HEK293 (cell line): ENCODE data around the gene EXOG.

ENCODE experiments used
- CTCF ChIA-PET: fragments of 350-600 bp; formaldehyde crosslinking; extraction: SDS; loops from one replicate; lab custom pipeline; 2021; ENCODE audit warnings: antibody characterized with exemption; lab: Yijun Ruan, JAX
- POLR2A ChIA-PET: fragments of 300-600 bp; formaldehyde crosslinking; extraction: SDS; loops from one replicate; lab custom pipeline; 2020; ENCODE audit warnings: antibody characterized with exemption, inconsistent platforms; lab: Yijun Ruan, JAX
- H3K27ac ChIP-seq: fragments of 200-500 bp; sonication (Bioruptor generic); 2 replicates; pipeline ENCODE4 v1.5.1; 2014; ENCODE audit warnings: low read depth, low read length, control low read depth, inconsistent platforms; ENCODE audit errors: extremely low read depth
- H3K36me3 ChIP-seq, 2 experiments: fragments of 200-500 bp in 1 of 2; sonication (Bioruptor generic) in 1 of 2; 1 replicate in 1 of 2; 2 replicates in 1 of 2; pipeline ENCODE4 v1.5.1; 2014 to 2017; ENCODE audit warnings: inconsistent platforms in 2 of 2, low read length in 2 of 2; ENCODE audit not compliant: control insufficient read depth in 2 of 2, insufficient read depth in 1 of 2
- H3K4me1 ChIP-seq: fragments of 200-500 bp; sonication (Bioruptor generic); 2 replicates; pipeline ENCODE4 v1.5.1; 2014; ENCODE audit warnings: mild to moderate bottlenecking, low read length, inconsistent platforms; ENCODE audit not compliant: control insufficient read depth, insufficient read depth
- H3K4me3 ChIP-seq: 2 replicates; pipeline ENCODE4 v1.5.1; 2011; ENCODE audit warnings: low read depth, mild to moderate bottlenecking, control low read depth, low read length, moderate library complexity
- H3K9me3 ChIP-seq: fragments of 200-500 bp; sonication (Bioruptor generic); 2 replicates; pipeline ENCODE4 v1.5.1; 2014; ENCODE audit warnings: low read depth, low read length, inconsistent platforms; ENCODE audit not compliant: control insufficient read depth, insufficient read depth
- GLI4 ChIP-seq: fragments of 450-650 bp; formaldehyde crosslinking; IDR thresholded peaks from 2 replicates; pipeline ENCODE4 v1.5.1; 2016; ENCODE audit warnings: missing biosample characterization, missing genetic modification characterization
- PRDM10 ChIP-seq: fragments of 450-650 bp; formaldehyde crosslinking; IDR thresholded peaks from 2 replicates; pipeline ENCODE4 v1.5.1; 2016; ENCODE audit warnings: missing biosample characterization, missing genetic modification characterization
- RBAK ChIP-seq: fragments of 450-650 bp; formaldehyde crosslinking; IDR thresholded peaks from 2 replicates; pipeline ENCODE4 v1.5.1; 2016; ENCODE audit warnings: missing biosample characterization, missing genetic modification characterization
- TRIM28 ChIP-seq: IDR thresholded peaks from 2 replicates; pipeline ENCODE4 v1.6.1; 2011; ENCODE audit warnings: low read length, control low read depth, borderline replicate concordance
- ZBTB7A ChIP-seq: fragments of 450-650 bp; formaldehyde crosslinking; IDR thresholded peaks from 2 replicates; pipeline ENCODE4 v1.5.1; 2016; ENCODE audit warnings: low read depth, missing biosample characterization, missing genetic modification characterization
- ZFP41 ChIP-seq: fragments of 450-650 bp; formaldehyde crosslinking; IDR thresholded peaks from 2 replicates; pipeline ENCODE4 v1.5.1; 2016; ENCODE audit warnings: missing biosample characterization, missing genetic modification characterization, borderline replicate concordance
- ZNF140 ChIP-seq: fragments of 450-650 bp; formaldehyde crosslinking; IDR thresholded peaks from 2 replicates; pipeline ENCODE4 v1.5.1; 2016; ENCODE audit warnings: missing biosample characterization, missing genetic modification characterization
- ZNF311 ChIP-seq: fragments of 450-650 bp; formaldehyde crosslinking; IDR thresholded peaks from 2 replicates; pipeline ENCODE4 v1.5.1; 2017; ENCODE audit warnings: missing biosample characterization, missing genetic modification characterization, borderline replicate concordance
- ZNF335 ChIP-seq: fragments of 450-650 bp; formaldehyde crosslinking; conservative IDR thresholded peaks from 2 replicates; pipeline ENCODE4 v1.5.1; 2016; ENCODE audit warnings: missing biosample characterization, missing genetic modification characterization
- ZNF354C ChIP-seq: fragments of 450-650 bp; formaldehyde crosslinking; IDR thresholded peaks from 2 replicates; pipeline ENCODE4 v1.5.1; 2016; ENCODE audit warnings: missing biosample characterization, missing genetic modification characterization, low read depth, borderline replicate concordance
- ZNF530 ChIP-seq: fragments of 450-650 bp; formaldehyde crosslinking; IDR thresholded peaks from 2 replicates; pipeline ENCODE4 v1.5.1; 2016; ENCODE audit warnings: low read depth, missing biosample characterization, missing genetic modification characterization
- ZNF544 ChIP-seq: fragments of 450-650 bp; formaldehyde crosslinking; IDR thresholded peaks from 2 replicates; pipeline ENCODE4 v1.5.0; 2017; ENCODE audit warnings: missing biosample characterization, missing genetic modification characterization
- ZNF561 ChIP-seq: fragments of 450-650 bp; IDR thresholded peaks from 2 replicates; pipeline ENCODE4 v1.5.1; 2018; ENCODE audit warnings: missing biosample characterization, missing genetic modification characterization, borderline replicate concordance
- ZNF571 ChIP-seq: fragments of 450-650 bp; formaldehyde crosslinking; IDR thresholded peaks from 2 replicates; pipeline ENCODE4 v1.5.0; 2017; ENCODE audit warnings: missing biosample characterization, missing genetic modification characterization
- ZNF585B ChIP-seq: fragments of 450-650 bp; formaldehyde crosslinking; IDR thresholded peaks from 2 replicates; pipeline ENCODE4 v1.5.1; 2016; ENCODE audit warnings: missing biosample characterization, missing genetic modification characterization
- ZNF621 ChIP-seq: fragments of 450-650 bp; formaldehyde crosslinking; IDR thresholded peaks from 2 replicates; pipeline ENCODE4 v1.5.1; 2017; ENCODE audit warnings: missing biosample characterization, missing genetic modification characterization
- ZNF660 ChIP-seq: fragments of 450-650 bp; IDR thresholded peaks from 2 replicates; pipeline ENCODE4 v1.5.1; 2018; ENCODE audit warnings: missing biosample characterization, mild to moderate bottlenecking, missing genetic modification characterization
- ZNF776 ChIP-seq: fragments of 450-650 bp; formaldehyde crosslinking; IDR thresholded peaks from 2 replicates; pipeline ENCODE4 v1.5.0; 2017; ENCODE audit warnings: missing biosample characterization, missing genetic modification characterization, borderline replicate concordance
- ZNF791 ChIP-seq: fragments of 450-650 bp; formaldehyde crosslinking; IDR thresholded peaks from 2 replicates; pipeline ENCODE4 v1.5.1; 2016; ENCODE audit warnings: missing biosample characterization, missing genetic modification characterization
- TF ChIP-seq, protein P1 (sequence below): fragments of 450-650 bp; formaldehyde crosslinking; IDR thresholded peaks from 2 replicates; pipeline ENCODE4 v1.5.1; 2016; ENCODE audit warnings: missing biosample characterization, missing genetic modification characterization, borderline replicate concordance

EXOG gene

GRCh38 chr3:38491215-38491614 is 4.9 kb upstream of the EXOG start (continued):
- TF ChIP-seq PRDM10 (tag by site-specific recombination) = no peak
- TF ChIP-seq, all 188 proteins: peak for 0

DNA sequence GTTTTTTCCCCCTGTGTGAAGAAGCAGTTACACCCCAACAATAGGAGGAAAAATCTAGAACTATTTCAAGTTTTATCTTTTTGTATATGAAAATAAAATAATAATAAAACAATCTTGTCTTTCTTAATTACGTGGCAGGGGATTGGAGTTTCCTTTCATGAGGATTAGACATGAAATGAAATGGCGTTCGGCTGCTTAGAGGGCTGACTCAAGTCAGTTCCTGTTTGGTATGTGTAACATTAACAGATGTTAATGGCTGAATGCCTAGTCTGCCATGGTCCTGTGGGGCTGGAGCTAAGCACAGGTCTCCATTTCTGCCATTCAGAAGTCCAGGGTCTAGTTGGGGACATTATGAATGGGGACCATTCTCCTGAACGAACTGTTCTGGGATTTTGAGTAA is 3.1 kb upstream of the EXOG start:
- ChIA-PET CTCF (no interaction called here), POLR2A (no interaction called here)
- no peak for TF ChIP-seq ZNF140 (tag by site-specific recombination)
- TF ChIP-seq ZNF354C = no peak
- no peak for TF ChIP-seq TRIM28
- no peak for TF ChIP-seq ZNF776 (tag by site-specific recombination)
- no peak for TF ChIP-seq ZNF660
- no peak for TF ChIP-seq RBAK (tag by site-specific recombination)
- no peak for TF ChIP-seq ZNF585B (tag by site-specific recombination)
- no peak for TF ChIP-seq ZNF530 (tag by site-specific recombination)
- TF ChIP-seq ZNF571 (tag by site-specific recombination) = no peak
- Histone ChIP-seq H3K4me3 (no peak overlapping the region), H3K4me1 (no peaks in the 10 kb centered on the region), H3K36me3 (peaks cover 0 to 14% of the 10 kb centered on the region in 2 experiments; a peak in 1 of 3 replicates), H3K27ac (no peak overlapping the region), H3K9me3 (no peaks in the 10 kb centered on the region)

DNA sequence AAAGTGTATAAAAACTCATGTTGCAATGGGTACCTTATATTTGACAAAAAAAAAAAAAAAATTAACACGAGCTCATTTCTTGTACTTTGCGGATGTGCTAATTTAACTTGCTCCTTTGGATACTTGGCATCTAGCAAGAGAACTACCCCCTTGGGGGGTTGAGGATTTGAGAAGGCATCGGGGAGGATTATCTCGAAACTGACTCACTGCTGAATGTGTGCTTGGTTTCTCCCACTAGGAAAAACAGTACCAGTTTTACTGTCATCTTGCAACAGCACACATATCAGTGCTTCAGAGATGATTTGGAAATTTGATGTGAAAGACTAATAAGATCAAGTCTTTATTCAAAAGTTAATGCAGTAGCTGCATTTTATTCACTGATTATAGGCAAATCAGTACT is 891 bp downstream of the EXOG start:
- ChIA-PET POLR2A (interaction anchor here (0.6 to 1.0 kb wide), 4 partner anchors 22 to 562 kb away, joined by 4 to 6 read pairs (median 4); no protein-coding TSS in a partner anchor), CTCF (interaction anchor here (0.5 to 1.6 kb wide), 13 partner anchors 10 to 1189 kb away, joined by 3 to 13 read pairs (median 4); no protein-coding TSS in a partner anchor)
- peak overlapping the region; percentile 82 for H3K4me3 ChIP-seq
- H3K9me3 ChIP-seq = no peaks in the 10 kb centered on the region
- no peak overlapping the region for H3K27ac ChIP-seq
- peaks cover 0 to 41% of the 10 kb centered on the region in 2 experiments; a peak in 2 of 3 replicates for H3K36me3 ChIP-seq
- H3K4me1 ChIP-seq = no peaks in the 10 kb centered on the region
- no peak for TF ChIP-seq ZNF311
- TF ChIP-seq ZFP41 = no peak
- TF ChIP-seq ZNF561 (tag by site-specific recombination) = no peak
- TF ChIP-seq GLI4 = no peak
- TF ChIP-seq PRDM10 (tag by site-specific recombination) = peak; percentile 41
- TF ChIP-seq ZNF791 (tag by site-specific recombination) = no peak
- no peak for TF ChIP-seq ZNF544 (tag by site-specific recombination)
- TF ChIP-seq, protein P1, sequence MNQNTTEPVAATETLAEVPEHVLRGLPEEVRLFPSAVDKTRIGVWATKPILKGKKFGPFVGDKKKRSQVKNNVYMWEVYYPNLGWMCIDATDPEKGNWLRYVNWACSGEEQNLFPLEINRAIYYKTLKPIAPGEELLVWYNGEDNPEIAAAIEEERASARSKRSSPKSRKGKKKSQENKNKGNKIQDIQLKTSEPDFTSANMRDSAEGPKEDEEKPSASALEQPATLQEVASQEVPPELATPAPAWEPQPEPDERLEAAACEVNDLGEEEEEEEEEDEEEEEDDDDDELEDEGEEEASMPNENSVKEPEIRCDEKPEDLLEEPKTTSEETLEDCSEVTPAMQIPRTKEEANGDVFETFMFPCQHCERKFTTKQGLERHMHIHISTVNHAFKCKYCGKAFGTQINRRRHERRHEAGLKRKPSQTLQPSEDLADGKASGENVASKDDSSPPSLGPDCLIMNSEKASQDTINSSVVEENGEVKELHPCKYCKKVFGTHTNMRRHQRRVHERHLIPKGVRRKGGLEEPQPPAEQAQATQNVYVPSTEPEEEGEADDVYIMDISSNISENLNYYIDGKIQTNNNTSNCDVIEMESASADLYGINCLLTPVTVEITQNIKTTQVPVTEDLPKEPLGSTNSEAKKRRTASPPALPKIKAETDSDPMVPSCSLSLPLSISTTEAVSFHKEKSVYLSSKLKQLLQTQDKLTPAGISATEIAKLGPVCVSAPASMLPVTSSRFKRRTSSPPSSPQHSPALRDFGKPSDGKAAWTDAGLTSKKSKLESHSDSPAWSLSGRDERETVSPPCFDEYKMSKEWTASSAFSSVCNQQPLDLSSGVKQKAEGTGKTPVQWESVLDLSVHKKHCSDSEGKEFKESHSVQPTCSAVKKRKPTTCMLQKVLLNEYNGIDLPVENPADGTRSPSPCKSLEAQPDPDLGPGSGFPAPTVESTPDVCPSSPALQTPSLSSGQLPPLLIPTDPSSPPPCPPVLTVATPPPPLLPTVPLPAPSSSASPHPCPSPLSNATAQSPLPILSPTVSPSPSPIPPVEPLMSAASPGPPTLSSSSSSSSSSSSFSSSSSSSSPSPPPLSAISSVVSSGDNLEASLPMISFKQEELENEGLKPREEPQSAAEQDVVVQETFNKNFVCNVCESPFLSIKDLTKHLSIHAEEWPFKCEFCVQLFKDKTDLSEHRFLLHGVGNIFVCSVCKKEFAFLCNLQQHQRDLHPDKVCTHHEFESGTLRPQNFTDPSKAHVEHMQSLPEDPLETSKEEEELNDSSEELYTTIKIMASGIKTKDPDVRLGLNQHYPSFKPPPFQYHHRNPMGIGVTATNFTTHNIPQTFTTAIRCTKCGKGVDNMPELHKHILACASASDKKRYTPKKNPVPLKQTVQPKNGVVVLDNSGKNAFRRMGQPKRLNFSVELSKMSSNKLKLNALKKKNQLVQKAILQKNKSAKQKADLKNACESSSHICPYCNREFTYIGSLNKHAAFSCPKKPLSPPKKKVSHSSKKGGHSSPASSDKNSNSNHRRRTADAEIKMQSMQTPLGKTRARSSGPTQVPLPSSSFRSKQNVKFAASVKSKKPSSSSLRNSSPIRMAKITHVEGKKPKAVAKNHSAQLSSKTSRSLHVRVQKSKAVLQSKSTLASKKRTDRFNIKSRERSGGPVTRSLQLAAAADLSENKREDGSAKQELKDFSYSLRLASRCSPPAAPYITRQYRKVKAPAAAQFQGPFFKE = no peak
- peak; percentile 7 for TF ChIP-seq ZNF335 (tag by site-specific recombination)
- no peak for TF ChIP-seq ZBTB7A (tag by site-specific recombination)
- TF ChIP-seq ZNF621 (tag by site-specific recombination) = no peak
